Stimulated activated CD4-positive, alpha-beta T cell treated with anti-CD3 and anti-CD28 coated beads, Interleukin-1b, Interleukin-23, amount 100 ng/mL, for 48 hours (primary cell): Measurements from ENCODE around the gene GRIK4.
"Not testable (repeated sequence)": the region's sequence is repeated elsewhere in the genome, so short reads cannot be mapped to it uniquely, and the experiment has no call there.

Experiments used
- DNase-seq: peaks from one replicate; pipeline ENCODE4 v3.0.0-alpha.2; 2020

The GRIK4 gene

GRCh38 chr11:120977266-120978137 lies 466.0 kb downstream of the GRIK4 start:
- DNase-seq = no peak

- DNase-seq = no peak
Measured at GRCh38 chr11:120978701-120979100, 467.2 kb downstream of the GRIK4 start.

- peak; percentile 21 for DNase-seq
Measured at GRCh38 chr11:120985718-120986569, 474.4 kb downstream of the GRIK4 start.

GRCh38 chr11:120988603-120989002 lies 477.1 kb downstream of the GRIK4 start:
- DNase-seq = no peak

GRCh38 chr11:120991830-120992686 lies 480.5 kb downstream of the GRIK4 start:
- DNase-seq = no peak

- DNase-seq = no peak
Measured at GRCh38 chr11:120994091-120994859, 482.7 kb downstream of the GRIK4 start.

- no peak for DNase-seq
Measured at GRCh38 chr11:120995184-120995583, 483.6 kb downstream of the GRIK4 start.

- DNase-seq = no peak
Measured at GRCh38 chr11:120996973-120997372, 485.4 kb downstream of the GRIK4 start.

- no peak for DNase-seq
Measured at GRCh38 chr11:120998581-120998980, 487.0 kb downstream of the GRIK4 start.

GRCh38 chr11:121004206-121004840 lies 492.8 kb downstream of the GRIK4 start:
- DNase-seq = no peak

- DNase-seq = no peak
Measured at GRCh38 chr11:121006922-121007321, 495.4 kb downstream of the GRIK4 start.

- DNase-seq = no peak
Measured at GRCh38 chr11:121008551-121008950, 497.0 kb downstream of the GRIK4 start.

- no peak for DNase-seq
Measured at GRCh38 chr11:121012091-121012490, 500.5 kb downstream of the GRIK4 start.

- DNase-seq = no peak
Measured at GRCh38 chr11:121018746-121019145, 507.2 kb downstream of the GRIK4 start.

- not testable (repeated sequence) for DNase-seq
Measured at GRCh38 chr11:121021718-121022117, 510.2 kb downstream of the GRIK4 start.

GRCh38 chr11:121023848-121024751 lies 512.6 kb downstream of the GRIK4 start, which contains the start of gene TBCEL:
Gene TBCEL (plus strand): TSS chr11:121024102. CDS start chr11:121045691, 21,589 bp downstream.
- DNase-seq = peak; percentile 84

GRCh38 chr11:121024989-121025388 lies 513.4 kb downstream of the GRIK4 start:
- DNase-seq = no peak

- no peak for DNase-seq
Measured at GRCh38 chr11:121029153-121029552, 517.6 kb downstream of the GRIK4 start.

GRCh38 chr11:121029813-121030445 lies 518.4 kb downstream of the GRIK4 start:
- no peak for DNase-seq

GRCh38 chr11:121031167-121031566 lies 519.6 kb downstream of the GRIK4 start:
- DNase-seq = no peak
